Panc1 (cell line): ENCODE results near the gene TMUB1. TPM values are rescaled to one million over a fixed set of nuclear protein-coding genes. Genes with fewer than 3 reads are reported as not detected.

Experiments
- ATAC-seq: fragments of 200-7000 bp; cut with Tn5 transposase; 2 replicates; pipeline ENCODE4 v1.9.1; 2020; ENCODE audit warnings: mild to moderate bottlenecking, moderate library complexity
- BruUV-seq: library from RNA; stranded (reverse); fragments of 400-500 nt; replicated peaks from 2 replicates; lab custom pipeline; 2021; lab: Mats Ljungman, UMichigan
- CTCF ChIA-PET: fragments of 300-600 bp; sonication (Branson Sonifier 250); formaldehyde crosslinking; loops from one replicate; lab custom pipeline; 2022; ENCODE audit warnings: antibody characterized with exemption; lab: Charles Lee
- POLR2A ChIA-PET: fragments of 300-600 bp; sonication (Branson Sonifier 250); formaldehyde crosslinking; loops from one replicate; lab custom pipeline; 2022; ENCODE audit warnings: antibody characterized with exemption; lab: Charles Lee
- DNase-seq: peaks from one replicate; pipeline ENCODE4 v3.0.0-alpha.2; 2010; ENCODE audit warnings: low read depth, low spot score
- H3K27ac ChIP-seq: 2 replicates; pipeline ENCODE4 v1.5.1; 2011; ENCODE audit warnings: mild to moderate bottlenecking, low read length, inconsistent platforms
- H3K27me3 ChIP-seq: fragments of 200-500 bp; sonication (Bioruptor generic); 2 replicates; pipeline ENCODE4 v1.6.0; 2014; ENCODE audit warnings: low read length, inconsistent platforms; ENCODE audit not compliant: control insufficient read depth, insufficient read depth
- H3K36me3 ChIP-seq: fragments of 200-500 bp; sonication (Bioruptor generic); 2 replicates; pipeline ENCODE4 v1.5.1; 2014; ENCODE audit warnings: inconsistent platforms, mild to moderate bottlenecking, low read length, moderate library complexity; ENCODE audit not compliant: control insufficient read depth, insufficient read depth
- H3K4me1 ChIP-seq: 2 replicates; pipeline ENCODE4 v1.5.1; 2011; ENCODE audit warnings: inconsistent platforms, mild to moderate bottlenecking, low read length, moderate library complexity; ENCODE audit not compliant: control insufficient read depth, insufficient read depth
- H3K4me3 ChIP-seq, 2 experiments: 2 replicates each; pipeline ENCODE4 v1.5.1; 2011 to 2012; ENCODE audit warnings: low read depth in 2 of 2, low read length in 2 of 2, mild to moderate bottlenecking in 2 of 2, inconsistent platforms in 1 of 2, moderate library complexity in 1 of 2
- H3K9me3 ChIP-seq: fragments of 200-500 bp; sonication (Bioruptor generic); 2 replicates; pipeline ENCODE4 v1.5.1; 2014; ENCODE audit warnings: low read depth, mild to moderate bottlenecking, inconsistent platforms, low read length, moderate library complexity; ENCODE audit not compliant: control insufficient read depth, insufficient read depth
- CTCF ChIP-seq: fragments of 450-650 bp; IDR thresholded peaks from 2 replicates; pipeline ENCODE4 v1.5.1; 2017; ENCODE audit warnings: mild to moderate bottlenecking
- POLR2AphosphoS5 ChIP-seq: IDR thresholded peaks from 2 replicates; pipeline ENCODE4 v1.6.1; 2012; ENCODE audit warnings: mild to moderate bottlenecking, low read depth, low read length, moderate library complexity
- SIN3A ChIP-seq: IDR thresholded peaks from 2 replicates; pipeline ENCODE4 v1.6.1; 2012; ENCODE audit warnings: low read depth, mild to moderate bottlenecking, low read length, moderate library complexity, borderline replicate concordance; ENCODE audit not compliant: insufficient read depth
- TCF7L2 ChIP-seq: IDR thresholded peaks from 2 replicates; pipeline ENCODE4 v1.6.1; 2011; ENCODE audit warnings: mild to moderate bottlenecking, low read depth, low read length, inconsistent platforms
- in situ Hi-C: cut with HindIII; loops from 2 replicates; pipeline ENCODE4 v1.10.0; 2016; ENCODE audit warnings: low sequenced_read_pairs, low pct_unique_long_range_greater_than_20kb
- intact Hi-C: fragments of 100-400 bp; cut with micrococcal nuclease; formaldehyde crosslinking; loops from one replicate; pipeline ENCODE4 v1.10.0; 2022; ENCODE audit not compliant: unreplicated experiment
- total RNA-seq: library from RNA; stranded (reverse); gene quantifications from one replicate; pipeline ENCODE4 v1.2.1, GENCODE V29; 2021; ENCODE audit not compliant: unreplicated experiment
- TF ChIP-seq, protein P1 (sequence below), 2 experiments: IDR thresholded peaks; 2 replicates each; pipeline ENCODE4 v1.6.1; 2011 to 2012; ENCODE audit warnings: low read depth in 2 of 2, control low read depth in 1 of 2, low read length in 1 of 2, mild to moderate bottlenecking in 1 of 2, moderate library complexity in 1 of 2; ENCODE audit not compliant: insufficient read depth in 1 of 2

Gene TMUB1
- total RNA-seq, 1 experiment from 2014 or later, result 112 TPM

DNA sequence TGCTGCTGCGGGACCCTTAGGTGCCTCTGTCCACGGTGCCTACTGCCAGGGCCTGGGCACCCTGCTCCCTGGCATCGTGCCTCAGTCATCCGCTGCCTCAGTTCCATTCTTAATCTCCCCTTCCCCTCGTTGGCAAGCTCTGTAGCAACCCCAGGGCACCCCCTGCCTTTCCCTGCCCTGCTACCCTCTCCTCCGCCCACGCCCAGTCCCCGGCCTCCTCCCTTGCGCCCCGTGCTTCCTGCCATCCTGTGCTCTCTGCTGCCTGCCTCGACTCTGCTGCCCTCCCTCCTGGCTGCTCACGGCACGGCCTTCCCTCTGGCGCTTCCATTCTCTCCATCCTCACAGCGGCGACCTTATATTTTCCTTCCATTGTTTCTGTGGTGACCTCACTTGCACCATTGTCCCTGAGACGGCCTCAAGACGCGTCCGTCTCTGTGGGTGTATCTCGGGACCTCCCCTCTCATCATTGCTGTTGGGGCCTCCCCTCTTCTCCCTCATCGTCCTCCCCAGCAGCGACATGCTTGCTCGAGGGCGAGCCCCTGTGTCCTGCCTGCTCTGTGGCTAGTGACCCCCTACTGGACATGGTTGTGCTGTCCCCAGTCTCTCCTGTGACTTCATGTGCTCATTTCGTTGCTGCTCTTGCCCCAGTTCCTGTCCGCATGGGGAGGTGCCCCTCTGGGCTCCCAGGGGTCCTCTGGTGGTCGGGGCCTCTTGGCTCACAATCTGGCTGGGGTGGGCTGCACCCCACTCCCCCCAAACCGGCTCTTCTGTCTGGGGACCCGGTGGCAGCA is 38.3 kb upstream of the TMUB1 start:
- DNase-seq (no peak), ATAC-seq (no peak)
- CTCF ChIA-PET, result no interaction called here
- Histone ChIP-seq H3K36me3 (no peaks in the 10 kb centered on the region), H3K4me3 (no peak overlapping the region), H3K27me3 (no peaks in the 10 kb centered on the region), H3K9me3 (no peaks in the 10 kb centered on the region), H3K27ac (no peak overlapping the region), H3K4me1 (no peaks in the 10 kb centered on the region; the same call in 1 of the 2 replicates)
- no TSS peak for BruUV-seq
- TF ChIP-seq, protein P1, sequence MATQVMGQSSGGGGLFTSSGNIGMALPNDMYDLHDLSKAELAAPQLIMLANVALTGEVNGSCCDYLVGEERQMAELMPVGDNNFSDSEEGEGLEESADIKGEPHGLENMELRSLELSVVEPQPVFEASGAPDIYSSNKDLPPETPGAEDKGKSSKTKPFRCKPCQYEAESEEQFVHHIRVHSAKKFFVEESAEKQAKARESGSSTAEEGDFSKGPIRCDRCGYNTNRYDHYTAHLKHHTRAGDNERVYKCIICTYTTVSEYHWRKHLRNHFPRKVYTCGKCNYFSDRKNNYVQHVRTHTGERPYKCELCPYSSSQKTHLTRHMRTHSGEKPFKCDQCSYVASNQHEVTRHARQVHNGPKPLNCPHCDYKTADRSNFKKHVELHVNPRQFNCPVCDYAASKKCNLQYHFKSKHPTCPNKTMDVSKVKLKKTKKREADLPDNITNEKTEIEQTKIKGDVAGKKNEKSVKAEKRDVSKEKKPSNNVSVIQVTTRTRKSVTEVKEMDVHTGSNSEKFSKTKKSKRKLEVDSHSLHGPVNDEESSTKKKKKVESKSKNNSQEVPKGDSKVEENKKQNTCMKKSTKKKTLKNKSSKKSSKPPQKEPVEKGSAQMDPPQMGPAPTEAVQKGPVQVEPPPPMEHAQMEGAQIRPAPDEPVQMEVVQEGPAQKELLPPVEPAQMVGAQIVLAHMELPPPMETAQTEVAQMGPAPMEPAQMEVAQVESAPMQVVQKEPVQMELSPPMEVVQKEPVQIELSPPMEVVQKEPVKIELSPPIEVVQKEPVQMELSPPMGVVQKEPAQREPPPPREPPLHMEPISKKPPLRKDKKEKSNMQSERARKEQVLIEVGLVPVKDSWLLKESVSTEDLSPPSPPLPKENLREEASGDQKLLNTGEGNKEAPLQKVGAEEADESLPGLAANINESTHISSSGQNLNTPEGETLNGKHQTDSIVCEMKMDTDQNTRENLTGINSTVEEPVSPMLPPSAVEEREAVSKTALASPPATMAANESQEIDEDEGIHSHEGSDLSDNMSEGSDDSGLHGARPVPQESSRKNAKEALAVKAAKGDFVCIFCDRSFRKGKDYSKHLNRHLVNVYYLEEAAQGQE (IDR thresholded peaks at IDR 0.05; ENCODE audit: insufficient read depth in 1 of 2, low read depth in 2 of 2, low read length in 1 of 2), result no peak
- TF ChIP-seq POLR2AphosphoS5, result no peak
- no peak for TF ChIP-seq SIN3A
- TF ChIP-seq CTCF, result no peak
- TF ChIP-seq TCF7L2, result no peak
- in situ Hi-C loops, result no loop called here
- intact Hi-C loops, result loop anchor here (5.0 kb wide), 1 partner anchor 181 kb away; no protein-coding TSS in a partner anchor
- POLR2A ChIA-PET, result no interaction called here

GRCh38 chr7:151120896-151121295 is 37.6 kb upstream of the TMUB1 start:
- DNase-seq (no peak), ATAC-seq (no peak)
- in situ Hi-C loops (no loop called here), intact Hi-C loops (loop anchor here (5.0 kb wide), 1 partner anchor 181 kb away; no protein-coding TSS in a partner anchor)
- Histone ChIP-seq H3K4me3 (no peak overlapping the region), H3K27me3 (no peaks in the 10 kb centered on the region), H3K4me1 (no peaks in the 10 kb centered on the region; the same call in 1 of the 2 replicates), H3K27ac (no peak overlapping the region), H3K9me3 (no peaks in the 10 kb centered on the region), H3K36me3 (no peaks in the 10 kb centered on the region)
- BruUV-seq, result no TSS peak
- POLR2A ChIA-PET, result no interaction called here
- CTCF ChIA-PET, result no interaction called here
- TF ChIP-seq, protein P1 (IDR thresholded peaks at IDR 0.05; ENCODE audit: insufficient read depth in 1 of 2, low read depth in 2 of 2, low read length in 1 of 2), result no peak
- no peak for TF ChIP-seq SIN3A
- no peak for TF ChIP-seq CTCF
- TF ChIP-seq TCF7L2, result no peak
- TF ChIP-seq POLR2AphosphoS5, result no peak
